Nephron (organoid): Measurements from ENCODE around the gene MYO18B.

ENCODE experiments used
- H3K27ac Mint-ChIP-seq, 3 experiments: 2 replicates each; pipeline ENCODE4 v1.8.0; 2020; ENCODE audit warnings: mixed read lengths in 3 of 3, mild to moderate bottlenecking in 2 of 3, moderate library complexity in 1 of 3
- H3K27me3 Mint-ChIP-seq: 2 replicates; pipeline ENCODE4 v1.8.0; 2021; ENCODE audit warnings: low read depth, mild to moderate bottlenecking, moderate library complexity, mixed read lengths
- H3K36me3 Mint-ChIP-seq: 2 replicates; pipeline ENCODE4 v1.8.0; 2020; ENCODE audit warnings: low read depth, mixed read lengths
- H3K4me1 Mint-ChIP-seq: 2 replicates; pipeline ENCODE4 v1.8.0; 2020; ENCODE audit warnings: mixed read lengths
- H3K4me3 Mint-ChIP-seq, 3 experiments: 2 replicates each; pipeline ENCODE4 v1.8.0; 2020; ENCODE audit warnings: mild to moderate bottlenecking in 3 of 3, mixed read lengths in 3 of 3, moderate library complexity in 2 of 3
- H3K9me3 Mint-ChIP-seq: 2 replicates; pipeline ENCODE4 v1.8.0; 2020; ENCODE audit warnings: mixed read lengths
- TF ChIP-seq, protein P1 (sequence below), 3 experiments: fragments of 200-600 bp; sonication (generic); IDR thresholded peaks; one replicate each; pipeline ENCODE4 v1.5.0; 2021; ENCODE audit warnings: antibody characterized with exemption in 3 of 3; ENCODE audit not compliant: unreplicated experiment in 3 of 3

The MYO18B gene

DNA sequence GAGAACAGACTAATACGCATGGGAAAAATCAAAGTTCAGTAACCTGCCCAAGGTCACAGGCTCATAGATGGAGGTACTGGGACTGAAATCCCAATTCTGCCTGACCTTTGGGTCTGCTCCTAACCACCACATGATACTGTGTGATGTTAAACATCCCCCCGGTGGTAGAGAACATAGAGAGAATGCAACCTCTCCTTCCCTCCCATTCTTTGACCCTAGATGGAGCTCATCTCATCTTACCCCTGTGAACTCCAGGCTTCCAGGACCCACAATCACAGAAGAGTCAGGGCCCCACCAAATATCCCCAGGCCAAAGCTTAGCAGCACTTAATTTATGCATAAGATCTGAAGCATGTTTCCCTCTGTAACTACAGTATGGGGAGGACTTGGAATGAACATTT, 198.5 kb downstream of the MYO18B start:
- H3K9me3 Mint-ChIP-seq = peaks cover 2% of the 10 kb centered on the region
- peaks cover 31% of the 10 kb centered on the region for H3K27me3 Mint-ChIP-seq
- no peak overlapping the region for H3K4me3 Mint-ChIP-seq
- H3K27ac Mint-ChIP-seq = no peak overlapping the region
- peaks cover 26% of the 10 kb centered on the region for H3K4me1 Mint-ChIP-seq
- TF ChIP-seq, protein P1, sequence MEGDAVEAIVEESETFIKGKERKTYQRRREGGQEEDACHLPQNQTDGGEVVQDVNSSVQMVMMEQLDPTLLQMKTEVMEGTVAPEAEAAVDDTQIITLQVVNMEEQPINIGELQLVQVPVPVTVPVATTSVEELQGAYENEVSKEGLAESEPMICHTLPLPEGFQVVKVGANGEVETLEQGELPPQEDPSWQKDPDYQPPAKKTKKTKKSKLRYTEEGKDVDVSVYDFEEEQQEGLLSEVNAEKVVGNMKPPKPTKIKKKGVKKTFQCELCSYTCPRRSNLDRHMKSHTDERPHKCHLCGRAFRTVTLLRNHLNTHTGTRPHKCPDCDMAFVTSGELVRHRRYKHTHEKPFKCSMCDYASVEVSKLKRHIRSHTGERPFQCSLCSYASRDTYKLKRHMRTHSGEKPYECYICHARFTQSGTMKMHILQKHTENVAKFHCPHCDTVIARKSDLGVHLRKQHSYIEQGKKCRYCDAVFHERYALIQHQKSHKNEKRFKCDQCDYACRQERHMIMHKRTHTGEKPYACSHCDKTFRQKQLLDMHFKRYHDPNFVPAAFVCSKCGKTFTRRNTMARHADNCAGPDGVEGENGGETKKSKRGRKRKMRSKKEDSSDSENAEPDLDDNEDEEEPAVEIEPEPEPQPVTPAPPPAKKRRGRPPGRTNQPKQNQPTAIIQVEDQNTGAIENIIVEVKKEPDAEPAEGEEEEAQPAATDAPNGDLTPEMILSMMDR (IDR thresholded peaks at IDR 0.05; ENCODE audit: unreplicated experiment in 3 of 3) = no peak
- H3K36me3 Mint-ChIP-seq = no peaks in the 10 kb centered on the region

DNA sequence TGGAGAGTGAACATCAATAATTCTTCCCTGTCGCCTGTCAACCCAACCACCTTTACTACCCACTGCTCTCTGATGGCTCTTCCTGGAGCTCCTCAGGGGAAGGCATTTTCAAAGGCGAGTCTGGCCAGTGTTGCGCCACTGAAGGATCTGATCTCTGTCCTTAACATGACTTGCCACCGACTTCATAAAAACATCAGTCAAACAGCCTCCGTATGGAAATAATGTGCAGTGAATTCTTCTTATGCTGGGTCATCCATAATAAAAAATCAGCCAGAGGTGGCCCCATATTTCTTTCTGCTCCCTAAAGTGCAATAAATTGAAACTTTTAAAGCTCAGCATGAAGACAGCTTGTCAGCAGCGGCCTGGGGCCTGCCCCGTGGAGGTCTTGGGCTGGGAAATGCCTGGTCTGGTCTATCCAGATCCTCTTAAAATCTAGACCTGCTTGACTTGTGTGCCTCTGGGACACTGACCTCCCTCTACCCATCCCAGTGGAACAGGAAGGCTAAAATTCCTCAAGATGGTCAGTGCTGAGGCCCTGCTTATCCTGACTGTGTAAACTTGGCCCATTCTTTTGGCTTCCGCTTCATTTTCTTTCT, 199.5 kb downstream of the MYO18B start:
- Mint-ChIP-seq H3K9me3 (peaks cover 2% of the 10 kb centered on the region), H3K4me3 (no peak overlapping the region), H3K27ac (peak overlapping the region in 1 of 3 experiments; percentile 36), H3K36me3 (no peaks in the 10 kb centered on the region), H3K4me1 (peaks cover 26% of the 10 kb centered on the region), H3K27me3 (peaks cover 25% of the 10 kb centered on the region)
- TF ChIP-seq, protein P1 (IDR thresholded peaks at IDR 0.05; ENCODE audit: unreplicated experiment in 3 of 3) = no peak

DNA sequence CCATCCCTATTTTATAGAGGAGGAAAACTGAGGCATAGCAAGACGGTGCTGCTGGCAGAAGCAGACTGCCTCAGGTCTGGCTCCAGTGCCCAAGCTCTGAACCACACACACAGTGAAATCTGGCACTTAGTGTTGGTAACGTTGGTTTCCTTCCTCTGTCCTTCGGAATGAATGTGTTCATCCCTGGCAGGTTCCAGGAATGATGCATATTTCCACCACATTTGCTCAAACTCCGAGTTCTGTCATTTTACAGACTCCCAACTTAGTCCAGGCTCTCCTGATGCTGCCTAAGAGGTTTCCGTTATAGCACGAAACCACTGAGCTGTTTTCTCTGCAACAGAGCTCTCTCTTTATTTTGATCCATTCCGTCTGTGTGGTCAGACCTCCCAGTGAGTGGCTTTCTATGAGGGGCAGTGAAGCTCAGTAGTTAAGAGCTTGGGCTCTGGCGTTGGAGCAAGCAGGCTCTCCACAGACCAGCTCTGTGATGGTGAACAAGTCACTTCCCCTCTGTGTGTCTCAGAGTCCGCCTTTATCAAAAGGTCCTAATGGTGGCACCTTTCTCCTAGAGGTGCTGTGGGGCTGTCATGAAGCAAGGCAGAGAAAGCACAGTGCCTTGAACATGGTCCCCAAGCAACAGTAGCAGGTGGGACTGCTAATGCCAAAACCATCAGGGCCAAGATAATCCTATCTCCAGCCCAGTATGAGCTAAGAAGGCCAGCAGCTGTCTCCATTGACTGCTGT, 200.3 kb downstream of the MYO18B start:
- Mint-ChIP-seq H3K9me3 (peaks cover 2% of the 10 kb centered on the region), H3K36me3 (no peaks in the 10 kb centered on the region), H3K27ac (peak overlapping the region in 1 of 3 experiments; percentile 36), H3K4me1 (peaks cover 26% of the 10 kb centered on the region), H3K4me3 (no peak overlapping the region), H3K27me3 (peaks cover 22% of the 10 kb centered on the region)
- TF ChIP-seq, protein P1 (IDR thresholded peaks at IDR 0.05; ENCODE audit: unreplicated experiment in 3 of 3) = no peak

GRCh38 chr22:25942856-25943411, 200.9 kb downstream of the MYO18B start:
- Mint-ChIP-seq H3K27ac (peak overlapping the region in 2 of 3 experiments; percentile 36 to 71), H3K36me3 (no peaks in the 10 kb centered on the region), H3K4me3 (no peak overlapping the region), H3K9me3 (peaks cover 2% of the 10 kb centered on the region), H3K4me1 (peaks cover 26% of the 10 kb centered on the region), H3K27me3 (peaks cover 16% of the 10 kb centered on the region)
- TF ChIP-seq, protein P1 (IDR thresholded peaks at IDR 0.05; ENCODE audit: unreplicated experiment in 3 of 3) = no peak

GRCh38 chr22:25950111-25950510, 208.1 kb downstream of the MYO18B start:
- no peak overlapping the region for H3K27ac Mint-ChIP-seq
- no peak overlapping the region for H3K4me3 Mint-ChIP-seq
- no peaks in the 10 kb centered on the region for H3K9me3 Mint-ChIP-seq
- TF ChIP-seq, protein P1 (IDR thresholded peaks at IDR 0.05; ENCODE audit: unreplicated experiment in 3 of 3) = no peak
- H3K27me3 Mint-ChIP-seq = peaks cover 4% of the 10 kb centered on the region
- H3K36me3 Mint-ChIP-seq = no peaks in the 10 kb centered on the region
- peaks cover 4% of the 10 kb centered on the region for H3K4me1 Mint-ChIP-seq
